Smooth muscle cell (in vitro differentiated cells): ENCODE results near the gene GNB2. TPM values are rescaled to one million over a fixed set of nuclear protein-coding genes. Genes with fewer than 3 reads are reported as not detected.

Experiments
- DNase-seq: peaks from one replicate; lab custom pipeline; 2025; ENCODE audit not compliant: unreplicated experiment; lab: John Stamatoyannopoulos, UW
- H2AFZ ChIP-seq: fragments of 200-600 bp; sonication (generic); 2 replicates; pipeline ENCODE4 v1.6.0; 2016; ENCODE audit warnings: antibody characterized with exemption, low read depth, mild to moderate bottlenecking
- H3F3A ChIP-seq: fragments of 200-600 bp; sonication (generic); 2 replicates; pipeline ENCODE4 v1.6.0; 2017; ENCODE audit warnings: antibody characterized with exemption, low read depth
- H3K27ac ChIP-seq: fragments of 200-600 bp; sonication (generic); 2 replicates; pipeline ENCODE4 v1.5.1; 2016; ENCODE audit warnings: low read depth, mild to moderate bottlenecking
- H3K27me3 ChIP-seq: fragments of 200-600 bp; sonication (generic); 2 replicates; pipeline ENCODE4 v1.6.1; 2016; ENCODE audit warnings: low read depth, mild to moderate bottlenecking
- H3K36me3 ChIP-seq: fragments of 200-600 bp; sonication (generic); 2 replicates; pipeline ENCODE4 v1.5.1; 2016; ENCODE audit warnings: low read depth
- H3K4me1 ChIP-seq: fragments of 200-600 bp; sonication (generic); 2 replicates; pipeline ENCODE4 v1.5.1; 2016; ENCODE audit warnings: low read depth
- H3K4me2 ChIP-seq: fragments of 200-600 bp; sonication (generic); 2 replicates; pipeline ENCODE4 v1.6.0; 2016; ENCODE audit warnings: mild to moderate bottlenecking
- H3K4me3 ChIP-seq: fragments of 200-600 bp; sonication (generic); 2 replicates; pipeline ENCODE4 v1.5.1; 2016; ENCODE audit warnings: mild to moderate bottlenecking
- H3K79me2 ChIP-seq: fragments of 200-600 bp; sonication (generic); 2 replicates; pipeline ENCODE4 v1.6.0; 2016; ENCODE audit warnings: low read depth, mild to moderate bottlenecking
- H3K9ac ChIP-seq: fragments of 200-600 bp; sonication (generic); 2 replicates; pipeline ENCODE4 v1.6.0; 2016; ENCODE audit warnings: low read depth
- H3K9me3 ChIP-seq: fragments of 200-600 bp; sonication (generic); replicated peaks from 2 replicates; pipeline ENCODE4 v1.5.1; 2016; ENCODE audit warnings: low read depth
- H4K20me1 ChIP-seq: fragments of 200-600 bp; sonication (generic); 2 replicates; pipeline ENCODE4 v1.6.0; 2016; ENCODE audit warnings: low read depth
- WGBS: methylation state at CpG from one replicate; pipeline ENCODE4 v1.1.7; 2016; ENCODE audit warnings: low lambda C conversion rate; 5-methylcytosine and 5-hydroxymethylcytosine counted together
- polyA plus RNA-seq: library from polyadenylated mRNA; unstranded; fragments of >200 nt; fragmentation: Nextera tagmentation; extraction: Ambion mirVana; gene quantifications from 2 replicates; pipeline ENCODE4 v1.2.1, GENCODE V29; 2016
- total RNA-seq: library from RNA; depleted of rRNA; stranded (reverse); fragments of >200 nt; gene quantifications from 2 replicates; pipeline ENCODE4 v1.2.3, GENCODE V29; 2014
- TF ChIP-seq, protein P1 (sequence below): fragments of 200-600 bp; sonication (generic); IDR thresholded peaks from 2 replicates; pipeline ENCODE4 v1.5.1; 2017; ENCODE audit warnings: borderline replicate concordance, mild to moderate bottlenecking, antibody characterized with exemption; ENCODE audit not compliant: insufficient read depth, poor library complexity, severe bottlenecking

The GNB2 gene
- total and polyA plus RNA-seq, 2 experiments from 2014 or later: 90.7 to 219 TPM

DNA sequence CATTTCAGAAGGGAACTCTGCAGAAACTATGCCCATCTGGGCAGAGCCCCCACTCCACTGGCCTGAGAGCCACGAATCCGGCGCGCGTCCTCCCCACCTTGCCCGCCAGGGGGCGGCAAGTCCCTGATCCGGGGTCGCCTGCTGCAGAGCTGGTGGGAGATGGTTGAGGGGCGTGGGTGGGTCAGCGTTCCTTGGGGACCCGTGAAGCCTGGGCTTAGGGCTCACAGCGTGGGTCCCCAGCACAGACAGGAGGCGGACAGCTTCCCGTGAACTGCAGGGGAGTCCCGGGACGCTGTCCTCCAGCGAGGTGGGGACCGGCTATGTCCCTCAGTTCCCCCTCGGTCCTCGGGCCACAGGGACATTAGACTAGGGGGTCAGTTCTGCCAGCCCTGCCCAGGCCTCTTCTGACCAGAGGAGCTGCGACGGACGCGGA, 31.8 kb downstream of the GNB2 start:
- WGBS: 1% methylated on average over 25 of the region's 25 CpGs
- Histone ChIP-seq H3K27ac (peak overlapping the region; percentile 45), H3K9me3 (no peaks in the 10 kb centered on the region), H3K4me3 (peak overlapping the region; percentile 89), H3K79me2 (peaks cover 14% of the 10 kb centered on the region), H3K4me2 (peak overlapping the region; percentile 89), H3K4me1 (peaks cover 7% of the 10 kb centered on the region), H3K36me3 (no peaks in the 10 kb centered on the region), H3F3A (no peaks in the 10 kb centered on the region), H2AFZ (peak overlapping the region; percentile 80), H3K9ac (peak overlapping the region; percentile 64), H3K27me3 (no peaks in the 10 kb centered on the region), H4K20me1 (no peaks in the 10 kb centered on the region)
- peak; percentile 91 for DNase-seq
- TF ChIP-seq, protein P1, sequence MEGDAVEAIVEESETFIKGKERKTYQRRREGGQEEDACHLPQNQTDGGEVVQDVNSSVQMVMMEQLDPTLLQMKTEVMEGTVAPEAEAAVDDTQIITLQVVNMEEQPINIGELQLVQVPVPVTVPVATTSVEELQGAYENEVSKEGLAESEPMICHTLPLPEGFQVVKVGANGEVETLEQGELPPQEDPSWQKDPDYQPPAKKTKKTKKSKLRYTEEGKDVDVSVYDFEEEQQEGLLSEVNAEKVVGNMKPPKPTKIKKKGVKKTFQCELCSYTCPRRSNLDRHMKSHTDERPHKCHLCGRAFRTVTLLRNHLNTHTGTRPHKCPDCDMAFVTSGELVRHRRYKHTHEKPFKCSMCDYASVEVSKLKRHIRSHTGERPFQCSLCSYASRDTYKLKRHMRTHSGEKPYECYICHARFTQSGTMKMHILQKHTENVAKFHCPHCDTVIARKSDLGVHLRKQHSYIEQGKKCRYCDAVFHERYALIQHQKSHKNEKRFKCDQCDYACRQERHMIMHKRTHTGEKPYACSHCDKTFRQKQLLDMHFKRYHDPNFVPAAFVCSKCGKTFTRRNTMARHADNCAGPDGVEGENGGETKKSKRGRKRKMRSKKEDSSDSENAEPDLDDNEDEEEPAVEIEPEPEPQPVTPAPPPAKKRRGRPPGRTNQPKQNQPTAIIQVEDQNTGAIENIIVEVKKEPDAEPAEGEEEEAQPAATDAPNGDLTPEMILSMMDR: peak; percentile 92

DNA sequence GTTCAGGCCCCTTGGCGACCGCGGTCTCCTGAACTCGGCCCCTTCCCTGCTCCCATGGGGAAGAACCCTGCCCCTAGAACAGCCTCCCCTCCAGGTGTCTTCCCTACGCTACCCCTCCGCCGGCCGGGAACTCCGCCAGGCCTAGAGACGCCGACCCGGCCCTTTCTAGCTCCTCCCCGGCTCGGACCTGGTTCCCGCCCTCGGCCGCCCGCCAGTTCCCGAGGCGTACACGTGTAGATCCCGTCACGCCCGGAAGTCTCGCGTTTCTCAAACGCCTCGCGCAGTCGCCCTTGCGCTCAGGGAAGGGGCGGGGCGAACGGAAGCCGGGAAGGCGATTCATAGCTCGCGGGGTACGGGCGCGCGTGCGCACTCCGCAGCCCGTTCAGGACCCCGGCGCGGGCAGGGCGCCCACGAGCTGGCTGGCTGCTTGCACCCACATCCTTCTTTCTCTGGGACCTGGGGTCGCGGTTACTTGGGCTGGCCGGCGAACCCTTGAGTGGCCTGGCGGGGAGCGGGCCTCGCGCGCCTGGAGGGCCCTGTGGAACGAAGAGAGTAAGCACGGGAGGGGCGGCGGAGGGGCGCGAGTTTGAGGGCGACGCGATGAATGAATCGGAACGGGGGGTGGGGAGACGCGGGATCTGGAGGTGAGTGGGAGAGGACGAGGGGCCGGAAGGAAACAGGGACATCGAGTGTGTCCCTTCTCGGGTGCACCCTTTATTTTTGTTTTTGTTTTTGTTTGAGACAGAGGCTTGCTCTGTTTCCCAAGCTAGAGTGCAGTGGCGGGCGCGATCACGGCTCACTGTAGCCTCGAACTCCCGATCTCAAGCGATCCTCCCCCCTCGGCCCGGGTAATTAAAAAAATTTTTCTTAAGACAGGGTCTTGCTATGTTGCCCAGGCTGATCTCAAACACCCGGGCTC, 32.5 kb downstream of the GNB2 start, which contains the start of gene POP7:
POP7 (plus strand) TSS at position 369 of the 919 bp plus-strand sequence. CDS start 710 bp downstream, outside the sequence.
- TF ChIP-seq, protein P1: no peak
- WGBS: under 1% methylated on average over 81 of the region's 86 CpGs
- no peaks in the 10 kb centered on the region for H3K9me3 ChIP-seq

DNA sequence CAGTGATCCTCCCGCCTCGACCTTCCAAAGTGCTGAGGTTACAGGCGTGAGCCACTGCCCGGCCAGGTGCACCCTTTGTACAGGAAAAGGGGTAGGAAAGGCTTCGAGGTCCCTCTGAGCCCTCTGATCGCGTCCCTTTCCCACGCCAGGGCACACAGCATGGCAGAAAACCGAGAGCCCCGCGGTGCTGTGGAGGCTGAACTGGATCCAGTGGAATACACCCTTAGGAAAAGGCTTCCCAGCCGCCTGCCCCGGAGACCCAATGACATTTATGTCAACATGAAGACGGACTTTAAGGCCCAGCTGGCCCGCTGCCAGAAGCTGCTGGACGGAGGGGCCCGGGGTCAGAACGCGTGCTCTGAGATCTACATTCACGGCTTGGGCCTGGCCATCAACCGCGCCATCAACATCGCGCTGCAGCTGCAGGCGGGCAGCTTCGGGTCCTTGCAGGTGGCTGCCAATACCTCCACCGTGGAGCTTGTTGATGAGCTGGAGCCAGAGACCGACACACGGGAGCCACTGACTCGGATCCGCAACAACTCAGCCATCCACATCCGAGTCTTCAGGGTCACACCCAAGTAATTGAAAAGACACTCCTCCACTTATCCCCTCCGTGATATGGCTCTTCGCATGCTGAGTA, 33.3 kb downstream of the GNB2 start:
- 36% methylated on average over 34 of the region's 34 CpGs for WGBS
- no peak for DNase-seq
- Histone ChIP-seq H3K4me3 (peak overlapping the region; percentile 89), H3K27ac (peak overlapping the region; percentile 32), H3K9ac (peak overlapping the region; percentile 84), H3K79me2 (peaks cover 14% of the 10 kb centered on the region), H3K4me2 (peak overlapping the region; percentile 89), H3F3A (no peaks in the 10 kb centered on the region), H3K4me1 (peaks cover 7% of the 10 kb centered on the region), H3K9me3 (no peaks in the 10 kb centered on the region), H3K27me3 (no peaks in the 10 kb centered on the region), H4K20me1 (no peaks in the 10 kb centered on the region), H2AFZ (peak overlapping the region; percentile 92), H3K36me3 (no peaks in the 10 kb centered on the region)
- TF ChIP-seq, protein P1: no peak

More for the DNA sequence above, 32.5 kb downstream of the GNB2 start, which contains the start of gene POP7:
- peak; percentile 96 for DNase-seq
- peaks cover 14% of the 10 kb centered on the region for H3K79me2 ChIP-seq
- H3K36me3 ChIP-seq: no peaks in the 10 kb centered on the region
- peak within 1 kb of the TSS; percentile 45 for H3K27ac ChIP-seq
- peak within 1 kb of the TSS; percentile 89 for H3K4me3 ChIP-seq
- no peaks in the 10 kb centered on the region for H3K27me3 ChIP-seq
- H3K4me2 ChIP-seq: peak within 1 kb of the TSS; percentile 89
- H2AFZ ChIP-seq: peak within 1 kb of the TSS; percentile 92
- H3K4me1 ChIP-seq: peaks cover 7% of the 10 kb centered on the region
- no peaks in the 10 kb centered on the region for H4K20me1 ChIP-seq
- H3F3A ChIP-seq: no peaks in the 10 kb centered on the region
- H3K9ac ChIP-seq: peak within 1 kb of the TSS; percentile 84
